Esophagus (tissue), 2 donors: Measurements from ENCODE around the gene AJAP1. TPM values are rescaled to one million over a fixed set of nuclear protein-coding genes. Genes with fewer than 3 reads are reported as not detected.

Experiments
- H3K27ac ChIP-seq, 2 donors: one replicate each; pipeline ENCODE4 v1.5.1; 2013; ENCODE audit warnings: low read depth in 2 of 2, mild to moderate bottlenecking in 2 of 2, inconsistent platforms in 1 of 2, low read length in 1 of 2, moderate library complexity in 1 of 2
- H3K27me3 ChIP-seq, 2 donors: one replicate each; pipeline ENCODE4 v1.6.1; 2013; ENCODE audit warnings: low read length in 2 of 2, control low read depth in 1 of 2, mild to moderate bottlenecking in 1 of 2; ENCODE audit not compliant: insufficient read depth in 2 of 2, control insufficient read depth in 1 of 2
- H3K36me3 ChIP-seq, 2 donors: one replicate each; pipeline ENCODE4 v1.6.1; 2013; ENCODE audit warnings: low read length in 1 of 2; ENCODE audit not compliant: control insufficient read depth in 2 of 2, insufficient read depth in 2 of 2
- H3K4me1 ChIP-seq, 2 donors: one replicate each; pipeline ENCODE4 v1.6.1; 2013; ENCODE audit warnings: low read length in 1 of 2; ENCODE audit not compliant: control insufficient read depth in 2 of 2, insufficient read depth in 2 of 2
- H3K4me3 ChIP-seq, 2 donors: one replicate each; pipeline ENCODE4 v1.5.1; 2013; ENCODE audit warnings: low read length in 2 of 2, mild to moderate bottlenecking in 2 of 2, low read depth in 1 of 2, moderate library complexity in 1 of 2
- H3K9me3 ChIP-seq, 2 donors: one replicate each; pipeline ENCODE4 v1.6.1; 2013; ENCODE audit warnings: mild to moderate bottlenecking in 2 of 2, low read depth in 1 of 2, low read length in 1 of 2, moderate library complexity in 1 of 2; ENCODE audit not compliant: control insufficient read depth in 2 of 2, insufficient read depth in 1 of 2
- WGBS, 2 donors: extraction: QIAGEN DNeasy Blood & Tissue Kit; methylation state at CpG; one replicate each; pipeline ENCODE4 v1.1.7; 2013; 5-methylcytosine and 5-hydroxymethylcytosine counted together
- polyA plus RNA-seq, 2 donors: library from polyadenylated mRNA; stranded (reverse); fragments of 200-250 nt; gene quantifications; one replicate each; pipeline ENCODE4 v1.2.3, GENCODE V29; 2013
- donor health status: healthy with polysubstance abuse.
- donor health status: Bipolar disorder and iron deficiency.

Gene AJAP1
- polyA plus RNA-seq, 2 donors, result 0.10 to 0.12 TPM

GRCh38 chr1:4837031-4837600 is 182.7 kb downstream of the AJAP1 start:
- H3K36me3 ChIP-seq, result no peaks in the 10 kb centered on the region
- H3K4me3 ChIP-seq, result no peak overlapping the region
- no peaks in the 10 kb centered on the region for H3K27me3 ChIP-seq
- no peaks in the 10 kb centered on the region for H3K4me1 ChIP-seq
- H3K27ac ChIP-seq, result no peak overlapping the region
- H3K9me3 ChIP-seq, result no peaks in the 10 kb centered on the region
- WGBS, 2 donors, result 32 to 45% methylated on average over 4 of the region's 4 CpGs

GRCh38 chr1:4837752-4838151 is 183.3 kb downstream of the AJAP1 start:
- H3K9me3 ChIP-seq, result no peaks in the 10 kb centered on the region
- no peaks in the 10 kb centered on the region for H3K4me1 ChIP-seq
- no peaks in the 10 kb centered on the region for H3K27me3 ChIP-seq
- WGBS, 2 donors, result 29 to 59% methylated on average over 8 of the region's 8 CpGs
- no peak overlapping the region for H3K4me3 ChIP-seq
- no peaks in the 10 kb centered on the region for H3K36me3 ChIP-seq
- H3K27ac ChIP-seq, result peak overlapping the region in 1 of 2 donors; percentile 43

- 56 to 61% methylated on average over 1 of the region's 1 CpG for WGBS, 2 donors
- Histone ChIP-seq H3K36me3 (no peaks in the 10 kb centered on the region), H3K27ac (no peak overlapping the region), H3K9me3 (no peaks in the 10 kb centered on the region), H3K27me3 (no peaks in the 10 kb centered on the region), H3K4me3 (no peak overlapping the region), H3K4me1 (no peaks in the 10 kb centered on the region)
Observed at GRCh38 chr1:4838231-4838630, 183.8 kb downstream of the AJAP1 start.
